Liver (tissue), 9 donors: ENCODE results near the gene DARS1. TPM values are rescaled to one million over a fixed set of nuclear protein-coding genes. Genes with fewer than 3 reads are reported as not detected.

ENCODE experiments used
- DNase-seq: peaks from one replicate; pipeline ENCODE4 v3.0.0-alpha.2; 2017; ENCODE audit warnings: low spot score
- H3K27ac ChIP-seq, 2 donors: one replicate each; pipeline ENCODE4 v1.7.0; 2013; ENCODE audit warnings: inconsistent platforms in 2 of 2, low read length in 2 of 2, control low read depth in 1 of 2, low read depth in 1 of 2, mild to moderate bottlenecking in 1 of 2
- H3K27me3 ChIP-seq, 4 donors: one replicate each; pipeline versions ENCODE4 v1.6.1 to v1.7.0; 2013; ENCODE audit warnings: low read length in 3 of 4, inconsistent platforms in 1 of 4, mild to moderate bottlenecking in 1 of 4, moderate library complexity in 1 of 4; ENCODE audit not compliant: control insufficient read depth in 4 of 4, insufficient read depth in 4 of 4
- H3K36me3 ChIP-seq, 4 donors: one replicate each; pipeline versions ENCODE4 v1.6.1 to v1.7.0; 2013; ENCODE audit warnings: low read length in 3 of 4, mild to moderate bottlenecking in 3 of 4, low read depth in 1 of 4, moderate library complexity in 1 of 4; ENCODE audit not compliant: control insufficient read depth in 4 of 4, insufficient read depth in 3 of 4
- H3K4me1 ChIP-seq, 4 donors: one replicate each; pipeline versions ENCODE4 v1.6.1 to v1.7.0; 2013; ENCODE audit warnings: low read length in 3 of 4, mild to moderate bottlenecking in 3 of 4, moderate library complexity in 1 of 4; ENCODE audit not compliant: control insufficient read depth in 4 of 4, insufficient read depth in 4 of 4
- H3K4me3 ChIP-seq, 3 donors: one replicate each; pipeline versions ENCODE4 v1.6.1 to v1.7.0; 2013; ENCODE audit warnings: low read length in 3 of 3, control low read depth in 1 of 3, low read depth in 1 of 3, mild to moderate bottlenecking in 1 of 3
- H3K9ac ChIP-seq, 2 donors: one replicate each; pipeline ENCODE4 v1.7.0; 2013; ENCODE audit warnings: low read length in 2 of 2, mild to moderate bottlenecking in 2 of 2, moderate library complexity in 2 of 2, control low read depth in 1 of 2, low read depth in 1 of 2
- H3K9me3 ChIP-seq, 4 donors: one replicate each; pipeline versions ENCODE4 v1.6.1 to v1.7.0; 2013; ENCODE audit warnings: low read length in 3 of 4; ENCODE audit not compliant: control insufficient read depth in 4 of 4
- ATF3 ChIP-seq: IDR thresholded peaks from 2 replicates; pipeline ENCODE4 v1.6.1; 2016; ENCODE audit warnings: antibody characterized with exemption
- FOXA1 ChIP-seq: IDR thresholded peaks from 2 replicates; pipeline ENCODE4 v1.6.1; 2016; ENCODE audit warnings: antibody characterized with exemption
- FOXA2 ChIP-seq: IDR thresholded peaks from 2 replicates; pipeline ENCODE4 v1.6.1; 2016; ENCODE audit warnings: antibody characterized with exemption
- HNF4A ChIP-seq, 2 donors: conservative IDR thresholded peaks; 2 replicates each; pipeline ENCODE4 v1.6.1; 2016; ENCODE audit warnings: antibody characterized with exemption in 2 of 2, mild to moderate bottlenecking in 2 of 2
- HNF4G ChIP-seq: IDR thresholded peaks from 2 replicates; pipeline ENCODE4 v1.6.1; 2016; ENCODE audit warnings: antibody characterized with exemption
- RXRA ChIP-seq, 2 donors: IDR thresholded peaks; 2 replicates each; pipeline ENCODE4 v1.6.1; 2017 to 2018; ENCODE audit warnings: antibody characterized with exemption in 2 of 2, mild to moderate bottlenecking in 1 of 2
- TAF1 ChIP-seq: conservative IDR thresholded peaks from 2 replicates; pipeline ENCODE4 v1.6.1; 2016; ENCODE audit warnings: antibody characterized with exemption, mild to moderate bottlenecking
- YY1 ChIP-seq: IDR thresholded peaks from 2 replicates; pipeline ENCODE4 v1.6.1; 2016; ENCODE audit warnings: antibody characterized with exemption, mild to moderate bottlenecking
- WGBS: extraction: QIAGEN DNeasy Blood & Tissue Kit; methylation state at CpG from one replicate; pipeline ENCODE4 v1.1.7; 2013; 5-methylcytosine and 5-hydroxymethylcytosine counted together
- polyA plus RNA-seq, 2 donors: library from polyadenylated mRNA; stranded (reverse) in 1 of 2; unstranded in 1 of 2; fragments of 200-250 nt in 1 of 2; fragments of >200 nt in 1 of 2; fragmentation: Nextera tagmentation in 1 of 2; extraction: Ambion mirVana in 1 of 2; gene quantifications; one replicate each; pipeline versions ENCODE4 v1.2.1 to v1.2.3, GENCODE V29; 2013 to 2015
- total RNA-seq, 2 donors: library from RNA; depleted of rRNA; stranded (reverse); fragments of >200 nt; gene quantifications; one replicate each; pipeline ENCODE4 v1.2.3, GENCODE V29; 2014
- TF ChIP-seq, protein P1 (sequence below): IDR thresholded peaks from 2 replicates; pipeline ENCODE4 v1.6.1; 2016; ENCODE audit warnings: antibody characterized with exemption, mild to moderate bottlenecking
- donor health status: healthy.
- donor health status: healthy.
- donor health status: healthy.
- donor health status: healthy.
- donor health status: healthy.

The DARS1 gene
- total and polyA plus RNA-seq, 4 donors: 25.0 to 44.1 (median 32.6) TPM

GRCh38 chr2:135951041-135951583 is 34.3 kb downstream of the DARS1 start:
- no peaks in the 10 kb centered on the region for H3K9me3 ChIP-seq
- WGBS: 88% methylated on average over 3 of the region's 3 CpGs
- H3K27ac ChIP-seq: no peak overlapping the region
- no peaks in the 10 kb centered on the region for H3K4me1 ChIP-seq
- no peak overlapping the region for H3K4me3 ChIP-seq
- no peak overlapping the region for H3K9ac ChIP-seq
- H3K36me3 ChIP-seq: peaks cover 1 to 2% (median 2%) of the 10 kb centered on the region in 4 donors
- no peak for DNase-seq
- TF ChIP-seq TAF1 (no peak), HNF4G (no peak), FOXA1 (no peak)
- no peaks in the 10 kb centered on the region for H3K27me3 ChIP-seq

GRCh38 chr2:135949451-135950234 is 35.8 kb downstream of the DARS1 start:
- no peak for DNase-seq
- Histone ChIP-seq H3K36me3 (peaks cover 0 to 2% (median 1%) of the 10 kb centered on the region in 4 donors), H3K9me3 (no peaks in the 10 kb centered on the region), H3K27me3 (no peaks in the 10 kb centered on the region), H3K9ac (no peak overlapping the region), H3K4me1 (no peaks in the 10 kb centered on the region), H3K4me3 (no peak overlapping the region), H3K27ac (no peak overlapping the region)
- no peak for TF ChIP-seq FOXA1
- WGBS: 90% methylated on average over 3 of the region's 3 CpGs

DNA sequence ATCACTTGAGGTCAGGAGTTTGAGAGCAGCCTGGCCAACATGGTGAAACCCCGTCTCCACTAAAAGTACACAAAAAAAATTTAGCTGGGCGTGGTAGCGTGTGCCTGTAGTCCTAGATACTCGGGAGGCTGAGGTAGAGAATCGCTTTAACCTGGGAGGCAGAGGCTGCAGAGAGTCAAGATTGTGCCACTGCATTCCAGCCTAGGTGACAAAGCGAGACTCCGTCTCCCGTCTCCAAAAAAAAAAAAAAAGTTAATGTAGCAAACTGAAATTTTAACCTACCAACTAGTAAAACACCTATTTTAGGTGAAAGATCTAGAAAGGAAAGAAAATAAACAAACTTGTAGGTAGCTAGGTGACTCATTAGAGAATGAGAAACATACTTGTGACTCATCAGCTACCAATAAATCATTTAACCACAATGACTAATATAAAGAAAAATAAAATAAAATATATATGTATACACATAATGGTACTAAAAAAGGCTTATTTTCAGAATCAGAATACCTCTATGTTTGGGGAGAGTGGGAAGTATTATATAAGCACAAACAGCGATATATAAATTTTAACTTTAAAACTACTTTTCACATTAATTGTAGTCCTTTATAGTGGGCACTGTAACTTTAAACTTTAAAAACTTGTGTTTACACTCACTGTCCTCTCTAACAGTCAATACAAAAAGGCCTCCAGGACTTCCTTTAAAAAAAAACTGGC is 36.6 kb downstream of the DARS1 start:
- H3K27me3 ChIP-seq: no peaks in the 10 kb centered on the region
- DNase-seq: no peak
- TF ChIP-seq TAF1: no peak
- no peak for TF ChIP-seq YY1
- no peak for TF ChIP-seq RXRA (IDR thresholded peaks at IDR 0.05)
- no peak for TF ChIP-seq ATF3
- TF ChIP-seq HNF4A (conservative IDR thresholded peaks at IDR 0.05): no peak
- TF ChIP-seq, protein P1, sequence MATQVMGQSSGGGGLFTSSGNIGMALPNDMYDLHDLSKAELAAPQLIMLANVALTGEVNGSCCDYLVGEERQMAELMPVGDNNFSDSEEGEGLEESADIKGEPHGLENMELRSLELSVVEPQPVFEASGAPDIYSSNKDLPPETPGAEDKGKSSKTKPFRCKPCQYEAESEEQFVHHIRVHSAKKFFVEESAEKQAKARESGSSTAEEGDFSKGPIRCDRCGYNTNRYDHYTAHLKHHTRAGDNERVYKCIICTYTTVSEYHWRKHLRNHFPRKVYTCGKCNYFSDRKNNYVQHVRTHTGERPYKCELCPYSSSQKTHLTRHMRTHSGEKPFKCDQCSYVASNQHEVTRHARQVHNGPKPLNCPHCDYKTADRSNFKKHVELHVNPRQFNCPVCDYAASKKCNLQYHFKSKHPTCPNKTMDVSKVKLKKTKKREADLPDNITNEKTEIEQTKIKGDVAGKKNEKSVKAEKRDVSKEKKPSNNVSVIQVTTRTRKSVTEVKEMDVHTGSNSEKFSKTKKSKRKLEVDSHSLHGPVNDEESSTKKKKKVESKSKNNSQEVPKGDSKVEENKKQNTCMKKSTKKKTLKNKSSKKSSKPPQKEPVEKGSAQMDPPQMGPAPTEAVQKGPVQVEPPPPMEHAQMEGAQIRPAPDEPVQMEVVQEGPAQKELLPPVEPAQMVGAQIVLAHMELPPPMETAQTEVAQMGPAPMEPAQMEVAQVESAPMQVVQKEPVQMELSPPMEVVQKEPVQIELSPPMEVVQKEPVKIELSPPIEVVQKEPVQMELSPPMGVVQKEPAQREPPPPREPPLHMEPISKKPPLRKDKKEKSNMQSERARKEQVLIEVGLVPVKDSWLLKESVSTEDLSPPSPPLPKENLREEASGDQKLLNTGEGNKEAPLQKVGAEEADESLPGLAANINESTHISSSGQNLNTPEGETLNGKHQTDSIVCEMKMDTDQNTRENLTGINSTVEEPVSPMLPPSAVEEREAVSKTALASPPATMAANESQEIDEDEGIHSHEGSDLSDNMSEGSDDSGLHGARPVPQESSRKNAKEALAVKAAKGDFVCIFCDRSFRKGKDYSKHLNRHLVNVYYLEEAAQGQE: no peak
- TF ChIP-seq HNF4G: no peak
- TF ChIP-seq FOXA2: no peak
- WGBS: 89% methylated on average over 9 of the region's 9 CpGs
- H3K4me1 ChIP-seq: no peaks in the 10 kb centered on the region
- no peaks in the 10 kb centered on the region for H3K9me3 ChIP-seq
- H3K27ac ChIP-seq: no peak overlapping the region
- H3K4me3 ChIP-seq: no peak overlapping the region
- H3K9ac ChIP-seq: no peak overlapping the region
- H3K36me3 ChIP-seq: peaks cover 0 to 2% (median 1%) of the 10 kb centered on the region in 4 donors
